ENCODE data around the gene VPS13D.
"Not testable (repeated sequence)": the region's sequence is repeated elsewhere in the genome, so short reads cannot be mapped to it uniquely, and the experiment has no call there.

Gene VPS13D

DNA sequence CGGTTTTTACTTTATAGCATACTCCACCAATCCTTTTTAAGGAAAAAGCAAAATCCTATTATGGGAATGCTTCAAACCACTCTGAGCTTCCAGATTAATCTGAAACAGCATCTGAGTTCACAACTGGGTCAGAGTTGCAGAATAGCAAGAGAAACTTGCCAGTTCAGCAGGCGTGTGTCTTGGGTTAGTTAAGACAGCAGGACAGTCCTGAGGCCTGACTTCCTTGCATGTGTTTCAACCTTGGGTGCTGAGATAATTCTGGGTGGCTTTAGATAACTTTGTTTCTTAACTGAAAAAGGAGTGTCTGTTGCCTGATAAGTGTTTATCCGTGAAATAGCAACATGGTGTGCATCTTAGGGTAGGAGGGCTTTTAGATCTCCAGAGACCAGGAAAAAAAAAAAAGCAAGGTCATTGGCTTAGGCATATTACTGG, 218.9 kb downstream of the VPS13D start:
- Mint-ChIP-seq H3K4me1 (peaks cover 92% of the 10 kb centered on the region), H3K9me3 (no peaks in the 10 kb centered on the region), H3K27me3 (no peaks in the 10 kb centered on the region), H3K4me3 (peak overlapping the region; percentile 86), H3K36me3 (peaks cover 16% of the 10 kb centered on the region), H3K27ac (peak overlapping the region; percentile 99)

DNA sequence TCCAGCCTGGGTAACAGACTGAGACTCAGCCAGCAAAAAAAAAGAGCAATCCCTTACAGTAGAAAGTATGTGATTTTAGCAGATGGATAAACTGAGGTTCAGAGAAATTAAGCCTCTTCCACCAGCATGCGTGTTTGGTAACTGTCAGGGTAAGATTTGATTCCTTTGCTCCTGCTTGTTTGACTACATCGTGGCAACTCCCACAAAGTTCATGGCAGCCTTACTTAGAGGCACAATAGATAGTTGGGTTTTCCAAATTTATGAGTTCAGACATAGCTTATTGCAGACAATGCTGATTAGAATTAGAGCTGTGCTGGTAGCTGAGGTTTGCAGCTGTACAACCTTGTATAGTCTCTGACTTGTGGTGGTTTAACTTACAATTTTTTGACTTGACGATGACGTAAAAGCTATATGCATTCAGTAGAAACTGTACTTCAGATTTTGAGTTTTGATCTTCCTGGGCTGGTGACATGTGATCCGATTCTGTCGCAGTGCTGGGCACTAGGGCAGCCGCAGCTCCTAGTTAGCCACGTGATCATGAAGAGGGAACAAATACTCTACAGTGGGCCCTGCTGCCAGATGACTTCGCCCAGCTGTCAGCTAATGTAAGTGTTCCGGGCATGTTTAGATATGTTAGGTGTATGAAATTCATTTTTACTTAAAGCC, 220.4 kb downstream of the VPS13D start:
- H3K27me3 Mint-ChIP-seq, result no peaks in the 10 kb centered on the region
- peak overlapping the region; percentile 99 for H3K27ac Mint-ChIP-seq
- H3K36me3 Mint-ChIP-seq, result peaks cover 11% of the 10 kb centered on the region
- peaks cover 94% of the 10 kb centered on the region for H3K4me1 Mint-ChIP-seq
- H3K9me3 Mint-ChIP-seq, result no peaks in the 10 kb centered on the region
- H3K4me3 Mint-ChIP-seq, result peak overlapping the region; percentile 86

DNA sequence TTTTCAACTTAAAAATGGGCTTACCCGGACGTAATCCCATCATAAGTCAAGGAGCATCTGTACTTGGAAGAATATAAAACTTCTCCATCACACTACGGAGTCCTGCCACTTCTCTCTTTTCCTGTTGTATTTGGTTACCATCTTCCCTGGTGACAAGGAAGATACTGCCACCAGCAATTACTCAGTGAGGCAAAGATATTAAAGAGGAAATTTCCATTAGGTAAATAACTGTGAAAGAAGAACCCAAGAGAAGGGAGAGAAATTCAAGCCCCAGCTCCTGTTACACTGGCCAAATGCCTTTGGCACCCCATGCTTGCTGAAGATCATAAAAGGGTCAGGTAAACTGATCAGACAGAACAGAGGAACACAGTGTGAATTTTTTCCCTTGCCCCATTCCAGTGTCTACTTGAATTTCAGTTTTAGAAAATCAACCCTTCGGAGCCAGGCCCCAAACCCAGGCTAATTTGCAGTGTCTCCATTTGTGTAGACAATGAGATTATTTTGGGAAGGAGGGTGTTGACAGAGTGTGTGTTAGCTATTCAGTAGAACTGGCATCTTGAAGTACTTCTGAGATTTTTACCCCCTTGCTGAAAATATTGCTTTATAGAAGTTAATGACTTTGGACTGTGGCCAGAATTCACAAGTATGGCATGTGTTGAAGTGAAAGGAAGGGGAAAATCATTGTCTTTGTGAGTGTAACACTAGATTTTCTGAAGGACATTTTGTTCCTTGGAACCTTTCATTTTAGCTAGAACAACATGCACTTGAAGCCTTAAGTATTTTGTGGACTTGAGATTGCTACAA, 221.1 kb downstream of the VPS13D start:
- no peaks in the 10 kb centered on the region for H3K27me3 Mint-ChIP-seq
- H3K4me1 Mint-ChIP-seq, result peaks cover 97% of the 10 kb centered on the region
- peaks cover 9% of the 10 kb centered on the region for H3K36me3 Mint-ChIP-seq
- H3K27ac Mint-ChIP-seq, result peak overlapping the region; percentile 99
- H3K9me3 Mint-ChIP-seq, result no peaks in the 10 kb centered on the region
- H3K4me3 Mint-ChIP-seq, result peak overlapping the region; percentile 33

DNA sequence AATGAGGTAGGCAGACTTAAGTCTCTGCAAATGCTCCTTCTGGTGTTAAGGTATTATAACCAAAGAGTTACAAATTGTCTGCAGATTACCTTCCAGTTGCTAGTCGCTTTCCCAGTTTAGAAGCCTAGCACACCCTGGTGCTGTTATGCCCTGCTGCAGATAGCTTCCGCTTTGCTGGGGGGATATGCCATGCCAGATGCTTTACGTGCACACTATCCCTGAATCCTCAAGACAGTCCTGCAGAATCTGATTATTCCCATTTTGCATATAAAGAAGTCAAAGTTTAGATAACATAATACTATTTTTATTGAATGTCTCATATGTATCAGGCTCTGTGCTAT, 221.7 kb downstream of the VPS13D start:
- peaks cover 96% of the 10 kb centered on the region for H3K4me1 Mint-ChIP-seq
- H3K36me3 Mint-ChIP-seq, result peaks cover 7% of the 10 kb centered on the region

DNA sequence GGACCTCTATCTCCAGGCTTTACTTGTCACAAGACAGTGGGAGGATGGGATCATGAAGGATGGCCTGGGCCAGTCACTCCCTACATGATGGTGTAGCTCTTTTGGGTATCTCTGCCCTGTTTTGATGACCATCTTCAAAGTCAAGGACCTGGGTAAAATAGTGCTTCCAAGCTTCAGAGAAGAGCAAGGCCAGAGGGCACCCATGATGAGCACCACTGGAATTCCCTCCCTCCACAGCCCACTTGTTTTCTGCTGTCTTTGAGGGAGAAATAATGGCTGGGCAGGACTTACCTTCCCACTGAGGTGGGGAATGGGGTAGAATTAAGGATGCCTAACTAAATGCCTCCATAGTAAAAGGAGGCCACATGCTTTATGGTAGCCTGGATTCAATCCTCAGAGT, 222.4 kb downstream of the VPS13D start:
- H3K36me3 Mint-ChIP-seq, result peaks cover 9% of the 10 kb centered on the region
- H3K9me3 Mint-ChIP-seq, result no peaks in the 10 kb centered on the region
- peak overlapping the region; percentile 30 for H3K27ac Mint-ChIP-seq
- no peaks in the 10 kb centered on the region for H3K27me3 Mint-ChIP-seq
- peaks cover 99% of the 10 kb centered on the region for H3K4me1 Mint-ChIP-seq
- H3K4me3 Mint-ChIP-seq, result no peak overlapping the region

More for the DNA sequence above, 221.7 kb downstream of the VPS13D start:
- Mint-ChIP-seq H3K27me3 (no peaks in the 10 kb centered on the region), H3K27ac (peak overlapping the region; percentile 30), H3K4me3 (no peak overlapping the region), H3K9me3 (no peaks in the 10 kb centered on the region)

DNA sequence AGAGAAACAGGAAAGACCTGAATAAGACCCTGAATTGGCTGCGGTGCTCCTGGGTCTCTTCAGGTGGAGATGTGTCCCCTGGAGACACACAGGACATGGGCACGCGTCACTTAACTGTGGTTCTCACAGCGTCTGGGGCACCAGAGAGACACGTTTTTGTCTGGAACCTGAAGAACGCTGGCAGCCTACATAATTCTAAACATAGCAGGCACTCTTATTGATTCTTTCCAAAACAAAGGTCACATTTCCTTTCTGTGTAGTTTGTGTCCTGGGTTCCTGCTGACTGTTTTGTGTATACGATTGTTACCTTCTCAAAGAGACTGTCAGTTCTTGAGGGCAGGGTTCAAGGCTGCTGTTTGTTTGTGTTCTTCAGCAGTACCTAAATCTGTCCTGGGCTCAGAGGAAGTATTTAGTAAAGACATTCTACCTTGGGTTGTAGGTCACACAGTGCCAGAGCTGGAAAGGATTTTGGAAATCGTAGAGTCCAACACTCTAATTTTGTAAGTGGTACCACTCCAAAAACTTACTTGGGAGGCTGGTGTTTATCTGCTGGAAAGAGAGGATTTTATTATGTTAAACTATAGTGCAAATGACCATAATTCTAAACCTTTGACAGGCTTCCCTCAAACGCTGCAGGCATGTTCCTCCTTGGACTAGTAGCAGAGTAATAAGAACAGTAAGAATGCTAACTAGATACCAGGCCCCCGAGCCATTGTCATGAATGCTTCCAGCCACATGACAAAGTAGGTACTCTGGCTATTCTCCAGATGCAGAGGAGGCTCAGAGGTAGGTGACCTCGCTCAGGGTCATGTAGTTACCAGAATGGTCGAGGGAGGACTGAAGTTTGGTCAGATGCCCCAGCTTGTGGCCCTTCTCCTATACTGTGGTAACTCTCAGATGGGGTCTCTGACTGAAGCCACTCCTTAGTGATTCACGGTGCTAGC, 223.8 kb downstream of the VPS13D start:
- Mint-ChIP-seq H3K36me3 (peaks cover 12% of the 10 kb centered on the region), H3K9me3 (no peaks in the 10 kb centered on the region), H3K27me3 (no peaks in the 10 kb centered on the region), H3K4me1 (peaks cover 99% of the 10 kb centered on the region), H3K4me3 (peak overlapping the region; percentile 63), H3K27ac (peak overlapping the region; percentile 88)

DNA sequence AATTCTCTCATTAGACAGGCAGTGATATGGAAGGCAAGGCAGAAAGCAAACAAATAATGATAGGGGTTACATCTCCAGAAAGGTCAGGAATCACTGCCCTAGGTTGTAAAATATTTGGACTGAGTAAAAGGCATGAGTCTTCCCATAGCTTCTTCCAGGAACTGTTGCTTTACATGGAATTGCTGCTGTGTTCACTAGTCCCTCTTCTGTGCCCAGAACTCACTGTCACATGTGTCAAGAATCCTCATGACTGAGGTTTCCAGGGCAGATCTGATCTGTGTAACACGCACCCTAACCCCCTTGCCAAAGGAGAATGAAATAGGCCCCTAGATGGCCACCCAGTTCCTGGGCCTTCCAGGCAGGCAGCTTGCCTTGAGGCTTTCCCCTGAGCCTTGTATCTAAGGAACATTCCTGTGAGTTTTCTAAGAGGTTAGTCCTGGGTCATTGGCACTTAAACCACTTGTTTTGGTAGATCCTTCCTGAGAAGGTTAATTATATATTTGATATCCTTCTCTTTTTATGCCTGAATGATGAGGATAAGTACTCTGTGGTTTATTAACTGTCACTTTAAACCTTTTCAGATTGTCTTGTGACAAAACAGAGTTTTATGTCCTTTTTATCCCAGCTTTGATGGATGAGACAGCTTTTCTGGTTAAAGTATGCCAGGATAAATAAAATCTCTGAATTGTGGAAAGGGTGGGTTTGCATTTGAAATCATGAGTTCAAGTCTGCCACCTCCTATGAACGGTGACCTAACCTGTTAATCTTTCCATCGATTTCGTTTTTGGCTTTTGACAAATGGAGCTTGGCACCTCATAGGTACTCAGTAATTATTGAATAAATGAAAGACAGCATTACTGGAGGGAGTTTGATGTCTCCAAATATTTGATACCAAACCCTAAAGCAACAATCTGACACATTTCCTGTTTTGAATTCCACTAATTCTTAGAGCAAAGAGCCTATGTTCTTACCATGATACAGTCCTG, 224.9 kb downstream of the VPS13D start:
- Mint-ChIP-seq H3K27ac (peak overlapping the region; percentile 88), H3K36me3 (peaks cover 15% of the 10 kb centered on the region), H3K9me3 (no peaks in the 10 kb centered on the region), H3K4me1 (peaks cover 96% of the 10 kb centered on the region), H3K4me3 (peak overlapping the region; percentile 34), H3K27me3 (no peaks in the 10 kb centered on the region)

DNA sequence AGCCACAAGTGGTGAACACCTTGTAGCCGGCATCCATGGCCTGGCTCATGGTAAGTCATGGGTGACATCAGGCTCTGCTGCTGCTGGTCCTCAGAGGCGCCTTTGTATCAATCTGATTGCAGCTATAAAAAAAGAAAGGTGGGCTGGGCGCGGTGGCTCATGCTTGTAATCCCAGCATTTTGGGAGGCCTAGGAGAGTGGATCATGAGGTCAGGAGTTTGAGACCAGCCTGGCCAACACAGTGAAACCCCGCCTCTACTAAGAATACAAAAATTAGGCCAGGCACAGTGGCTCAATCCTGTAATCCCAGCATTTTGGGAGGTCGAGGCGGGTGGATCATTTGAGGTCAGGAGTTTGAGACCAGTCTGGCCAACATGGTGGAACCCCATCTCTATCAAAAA, 226.3 kb downstream of the VPS13D start:
- not testable (repeated sequence) for H3K27ac Mint-ChIP-seq, H3K27me3 Mint-ChIP-seq, H3K9me3 Mint-ChIP-seq
- peak overlapping the region; percentile 23 for H3K4me3 Mint-ChIP-seq
- peaks cover 15% of the 10 kb centered on the region for H3K36me3 Mint-ChIP-seq
- H3K4me1 Mint-ChIP-seq, result peaks cover 88% of the 10 kb centered on the region

DNA sequence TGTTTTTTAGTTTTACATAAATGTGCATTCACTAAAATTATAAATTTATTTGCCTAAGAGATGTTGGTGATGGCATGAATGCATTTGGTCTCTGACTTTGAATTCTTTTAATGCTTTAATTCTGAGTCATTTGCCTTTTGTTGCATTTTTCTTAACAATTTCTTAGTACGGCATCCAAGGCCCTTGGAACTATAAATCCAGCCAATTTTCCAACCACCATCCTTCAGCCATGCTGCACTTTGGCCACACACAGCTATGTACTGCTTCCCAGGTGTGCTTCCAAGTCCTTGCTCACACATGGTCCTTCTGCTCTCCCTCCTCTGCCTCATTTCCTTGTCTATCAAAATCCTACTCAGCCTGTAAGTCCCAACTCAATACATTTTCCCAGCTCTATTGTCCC, 227.1 kb downstream of the VPS13D start:
- Mint-ChIP-seq H3K27me3 (no peaks in the 10 kb centered on the region), H3K36me3 (peaks cover 21% of the 10 kb centered on the region), H3K9me3 (no peaks in the 10 kb centered on the region), H3K4me1 (peaks cover 81% of the 10 kb centered on the region), H3K27ac (peak overlapping the region; percentile 56), H3K4me3 (peak overlapping the region; percentile 12)

DNA sequence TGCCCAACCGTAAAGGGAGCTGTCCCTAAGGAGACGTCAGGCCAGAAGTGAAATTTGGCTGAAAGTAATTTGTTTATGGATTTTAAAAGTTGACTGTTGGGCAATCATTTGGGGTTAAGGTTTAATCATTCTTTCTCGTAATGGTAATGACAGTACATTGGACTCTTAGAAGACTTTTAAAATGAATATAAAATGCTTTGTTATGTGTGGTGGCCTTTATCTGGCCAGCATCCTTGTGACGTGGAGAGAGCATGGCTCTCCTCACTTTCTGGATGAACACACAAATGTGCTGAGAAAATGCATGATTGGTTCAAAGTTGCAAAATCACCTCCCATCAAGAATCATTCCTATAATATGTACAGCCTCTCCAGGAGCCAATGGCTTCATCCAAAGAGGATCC, 227.9 kb downstream of the VPS13D start:
- Mint-ChIP-seq H3K4me1 (peaks cover 78% of the 10 kb centered on the region), H3K27me3 (no peaks in the 10 kb centered on the region), H3K27ac (peak overlapping the region; percentile 56), H3K36me3 (peaks cover 21% of the 10 kb centered on the region), H3K4me3 (no peak overlapping the region), H3K9me3 (no peaks in the 10 kb centered on the region)

DNA sequence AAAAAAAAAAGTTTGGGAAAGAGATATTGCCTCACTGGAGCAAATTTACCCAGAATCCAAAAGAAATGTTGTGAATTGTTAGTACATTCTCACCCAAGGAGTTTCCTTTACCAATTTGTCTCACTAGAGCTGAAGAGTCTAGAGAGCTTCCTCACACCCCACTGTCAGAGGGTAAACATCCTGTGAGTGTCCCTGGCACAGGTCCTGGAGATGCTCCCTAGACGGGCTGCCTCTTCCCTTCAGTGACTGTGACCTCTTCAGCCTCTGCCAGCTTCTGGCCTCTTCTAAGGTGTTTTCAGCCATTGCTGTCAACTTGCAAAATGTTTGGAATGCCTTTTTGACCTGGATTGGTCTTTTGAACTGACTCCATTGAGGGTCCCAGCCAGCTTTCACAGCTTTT, 228.7 kb downstream of the VPS13D start:
- H3K4me1 Mint-ChIP-seq, result peaks cover 76% of the 10 kb centered on the region

DNA sequence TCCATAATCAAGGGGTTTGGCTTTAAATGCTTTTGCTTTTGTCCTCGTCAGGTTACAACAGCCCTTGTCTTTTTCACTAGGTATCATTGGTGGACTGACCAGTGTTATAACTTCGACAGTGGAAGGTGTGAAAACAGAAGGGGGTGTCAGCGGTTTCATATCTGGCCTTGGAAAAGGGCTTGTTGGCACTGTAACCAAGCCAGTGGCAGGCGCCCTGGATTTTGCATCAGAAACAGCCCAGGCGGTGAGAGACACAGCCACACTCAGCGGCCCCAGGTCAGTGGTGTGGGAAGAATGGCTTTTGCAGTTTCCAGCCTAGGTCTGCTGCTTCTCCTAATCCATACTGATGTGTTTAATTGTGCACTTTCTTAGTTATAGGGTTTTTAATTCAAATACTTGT, 230.3 kb downstream of the VPS13D start:
- H3K4me3 Mint-ChIP-seq, result no peak overlapping the region
- peaks cover 30% of the 10 kb centered on the region for H3K36me3 Mint-ChIP-seq
- no peak overlapping the region for H3K27ac Mint-ChIP-seq
- H3K4me1 Mint-ChIP-seq, result peaks cover 61% of the 10 kb centered on the region
- no peaks in the 10 kb centered on the region for H3K27me3 Mint-ChIP-seq
- H3K9me3 Mint-ChIP-seq, result no peaks in the 10 kb centered on the region

More for the DNA sequence above, 228.7 kb downstream of the VPS13D start:
- Mint-ChIP-seq H3K27me3 (no peaks in the 10 kb centered on the region), H3K4me3 (no peak overlapping the region), H3K27ac (peak overlapping the region; percentile 17), H3K36me3 (peaks cover 26% of the 10 kb centered on the region), H3K9me3 (no peaks in the 10 kb centered on the region)

DNA sequence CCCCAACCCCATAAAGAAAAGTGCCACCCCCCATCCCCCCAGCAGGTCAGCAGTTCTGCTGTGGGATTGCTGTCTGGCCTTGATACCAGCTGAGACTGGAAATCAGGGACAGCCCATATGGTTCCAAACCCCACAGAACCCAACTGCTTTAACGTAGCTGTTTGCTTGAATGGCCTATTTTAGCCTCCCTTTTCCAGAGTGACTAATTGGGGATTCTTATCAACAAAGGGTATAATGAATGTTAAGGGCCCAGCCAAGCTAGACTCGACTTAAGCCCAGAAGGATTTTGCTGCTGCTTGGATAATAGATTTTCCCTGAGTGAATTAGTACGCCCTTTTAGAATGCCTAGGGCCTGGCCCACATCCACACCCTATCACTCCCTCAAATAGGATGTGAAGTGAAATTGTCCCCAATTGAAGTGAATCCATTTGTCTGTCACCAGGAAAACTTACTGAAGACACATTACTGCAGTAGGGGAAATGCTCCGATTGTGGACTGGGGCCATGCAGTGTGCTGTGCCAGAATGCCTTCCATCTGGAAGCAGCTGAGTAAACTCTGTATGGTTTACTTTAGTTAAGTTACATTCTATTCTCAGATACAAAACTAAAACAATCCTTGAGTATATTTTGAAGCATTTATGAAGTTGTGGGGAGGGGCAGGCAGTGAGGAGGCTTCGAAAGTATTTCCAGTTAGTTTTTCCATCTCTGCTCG, 231.2 kb downstream of the VPS13D start:
- H3K27me3 Mint-ChIP-seq, result no peaks in the 10 kb centered on the region
- no peaks in the 10 kb centered on the region for H3K9me3 Mint-ChIP-seq
- no peak overlapping the region for H3K4me3 Mint-ChIP-seq
- no peak overlapping the region for H3K27ac Mint-ChIP-seq
- peaks cover 31% of the 10 kb centered on the region for H3K36me3 Mint-ChIP-seq
- H3K4me1 Mint-ChIP-seq, result peaks cover 51% of the 10 kb centered on the region

DNA sequence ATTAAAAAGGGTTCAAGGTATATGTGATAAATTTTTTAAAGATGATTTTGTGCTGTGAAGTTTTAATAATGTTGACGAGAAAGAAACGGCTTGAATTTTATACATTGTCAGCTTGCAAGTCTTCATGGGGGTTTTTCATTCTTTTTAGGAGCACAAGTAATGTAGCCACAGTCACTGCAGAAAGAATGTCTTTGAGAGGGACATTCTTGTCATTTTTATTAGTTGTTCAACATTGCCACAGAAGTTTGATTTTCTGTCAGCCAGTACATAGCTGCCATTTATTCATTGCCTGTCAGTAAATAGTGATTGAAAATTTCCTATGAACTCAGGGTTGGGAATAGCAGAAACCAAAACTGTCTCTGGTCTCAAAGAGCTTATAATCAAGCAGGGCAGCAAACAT, 231.9 kb downstream of the VPS13D start:
- H3K4me1 Mint-ChIP-seq, result peaks cover 47% of the 10 kb centered on the region
- H3K4me3 Mint-ChIP-seq, result no peak overlapping the region
- no peaks in the 10 kb centered on the region for H3K27me3 Mint-ChIP-seq
- peaks cover 31% of the 10 kb centered on the region for H3K36me3 Mint-ChIP-seq
- no peak overlapping the region for H3K27ac Mint-ChIP-seq
- no peaks in the 10 kb centered on the region for H3K9me3 Mint-ChIP-seq
